Body of pancreas (tissue), 4 donors: ENCODE results near the gene MRTFA. TPM values are rescaled to one million over a fixed set of nuclear protein-coding genes. Genes with fewer than 3 reads are reported as not detected.
"Not testable (repeated sequence)": the region's sequence is repeated elsewhere in the genome, so short reads cannot be mapped to it uniquely, and the experiment has no call there.

ENCODE experiments used
- ATAC-seq: fragments of 150-250 bp; one replicate; pipeline ENCODE4 v1.9.1; 2016
- DNase-seq, 4 donors: peaks; one replicate each; pipeline ENCODE4 v3.0.0-alpha.2; 2019
- H3K27ac ChIP-seq, 4 donors: fragments of 200-600 bp; sonication (generic); 1 replicate in 3 of 4; 2 replicates in 1 of 4; pipeline versions ENCODE4 v1.5.1 to v1.6.1; 2016 to 2019; ENCODE audit warnings: mild to moderate bottlenecking in 1 of 4, mixed read lengths in 1 of 4, moderate library complexity in 1 of 4
- H3K27me3 ChIP-seq, 2 donors: fragments of 200-600 bp; sonication (generic); one replicate each; pipeline ENCODE4 v1.6.0; 2016; ENCODE audit warnings: mild to moderate bottlenecking in 1 of 2
- H3K36me3 ChIP-seq, 2 donors: fragments of 200-600 bp; sonication (generic); replicated peaks in 1 of 2; 2 replicates each; pipeline ENCODE4 v1.5.1; 2016; ENCODE audit warnings: low read depth in 2 of 2; ENCODE audit not compliant: insufficient read depth in 1 of 2
- H3K4me1 ChIP-seq: fragments of 200-600 bp; sonication (generic); one replicate; pipeline ENCODE4 v1.6.0; 2016
- H3K4me3 ChIP-seq, 2 donors: fragments of 200-600 bp; sonication (generic); 1 replicate in 1 of 2; 2 replicates in 1 of 2; pipeline ENCODE4 v1.5.1; 2016 to 2019
- H3K9me3 ChIP-seq, 3 donors: fragments of 200-600 bp; sonication (generic); 1 replicate in 2 of 3; 2 replicates in 1 of 3; pipeline ENCODE4 v1.5.1; 2016
- CTCF ChIP-seq, 7 experiments: fragments of 450-650 bp in 4 of 7; fragments of 200-600 bp in 3 of 7; sonication (generic) in 3 of 7; IDR thresholded peaks; one replicate each; pipeline ENCODE4 v1.5.1; 2016 to 2019; ENCODE audit warnings: antibody characterized with exemption in 7 of 7
- POLR2A ChIP-seq, 3 donors: fragments of 450-650 bp; IDR thresholded peaks; one replicate each; pipeline ENCODE4 v1.6.1; 2016; ENCODE audit warnings: antibody characterized with exemption in 3 of 3, mild to moderate bottlenecking in 2 of 3
- WGBS, 2 donors: methylation state at CpG; one replicate each; pipeline ENCODE4 v1.1.5; 2017; 5-methylcytosine and 5-hydroxymethylcytosine counted together
- intact Hi-C: fragments of 100-400 bp; cut with DNase I; formaldehyde crosslinking; loops from one replicate; pipeline ENCODE4 v1.15.1; 2023
- total RNA-seq, 2 donors: library from RNA; depleted of rRNA; stranded (reverse); fragments of >200 nt; gene quantifications; one replicate each; pipeline ENCODE4 v1.1.0, GENCODE V29; 2016

The MRTFA gene
- total RNA-seq, 2 donors from 2014 or later = 47.0 to 71.5 TPM

DNA sequence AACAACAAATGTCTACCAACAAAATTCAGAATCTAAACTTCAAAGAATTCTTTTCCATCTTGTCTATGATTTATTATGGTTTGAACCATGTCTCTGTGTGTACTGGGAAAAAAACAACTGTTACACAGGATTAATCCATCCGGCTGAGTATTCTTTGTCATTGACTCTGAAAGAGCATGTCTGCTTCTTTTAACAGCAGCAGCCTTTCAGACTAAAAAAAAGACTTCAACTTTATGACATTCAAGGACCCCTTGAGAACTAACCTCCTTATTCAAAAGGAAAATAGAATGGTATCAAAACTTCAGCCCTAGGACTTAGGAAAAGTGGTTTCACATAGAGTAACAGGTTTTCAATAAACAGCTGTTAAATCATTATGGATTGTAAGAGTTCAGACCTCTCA is 79.9 kb downstream of the MRTFA start:
- DNase-seq = no peak
- H3K27ac ChIP-seq = no peak overlapping the region
- TF ChIP-seq POLR2A (IDR thresholded peaks at IDR 0.05) = no peak
- TF ChIP-seq CTCF (IDR thresholded peaks at IDR 0.05) = no peak
- H3K9me3 ChIP-seq = no peaks in the 10 kb centered on the region
- H3K27me3 ChIP-seq = no peaks in the 10 kb centered on the region
- ATAC-seq = no peak
- no peaks in the 10 kb centered on the region for H3K36me3 ChIP-seq
- no peaks in the 10 kb centered on the region for H3K4me1 ChIP-seq
- intact Hi-C loops = no loop called here
- no peak overlapping the region for H3K4me3 ChIP-seq
- WGBS, 2 donors = 73 to 80% methylated on average over 1 of the region's 1 CpG

DNA sequence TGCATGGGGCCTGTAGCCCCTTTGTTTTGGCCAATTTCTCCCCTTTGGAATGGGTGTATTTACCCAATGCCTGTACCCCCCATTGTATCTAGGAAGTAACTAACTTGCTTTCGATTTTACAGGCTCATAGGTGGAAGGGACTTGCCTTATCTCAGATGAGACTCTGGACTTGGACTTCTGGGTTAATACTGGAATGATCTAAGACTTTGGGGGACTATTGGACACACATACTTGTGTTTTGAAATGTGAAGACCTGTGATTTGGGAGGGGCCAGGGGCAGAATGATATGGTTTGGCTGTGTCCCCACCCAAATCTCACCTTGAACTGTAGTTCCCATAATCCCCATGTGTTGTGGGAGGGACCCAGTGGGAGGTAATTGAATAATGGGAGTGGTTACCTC is 82.5 kb downstream of the MRTFA start:
- 95 to 100% methylated on average over 1 of the region's 1 CpG for WGBS, 2 donors
- H3K27ac ChIP-seq, H3K36me3 ChIP-seq, H3K4me3 ChIP-seq, intact Hi-C loops, H3K9me3 ChIP-seq, H3K27me3 ChIP-seq, DNase-seq, ATAC-seq, H3K4me1 ChIP-seq: not testable (repeated sequence)

- no peak for TF ChIP-seq POLR2A (IDR thresholded peaks at IDR 0.05)
- TF ChIP-seq CTCF (IDR thresholded peaks at IDR 0.05) = no peak
- no peaks in the 10 kb centered on the region for H3K36me3 ChIP-seq
- WGBS, 2 donors = 95 to 96% methylated on average over 7 of the region's 7 CpGs
- H3K27me3 ChIP-seq = no peaks in the 10 kb centered on the region
- DNase-seq (no peak), ATAC-seq (no peak)
- no peaks in the 10 kb centered on the region for H3K4me1 ChIP-seq
- intact Hi-C loops = no loop called here
- no peak overlapping the region for H3K27ac ChIP-seq
- no peaks in the 10 kb centered on the region for H3K9me3 ChIP-seq
- no peak overlapping the region for H3K4me3 ChIP-seq
Observed at GRCh38 chr22:40553014-40553554, 83.4 kb downstream of the MRTFA start.

DNA sequence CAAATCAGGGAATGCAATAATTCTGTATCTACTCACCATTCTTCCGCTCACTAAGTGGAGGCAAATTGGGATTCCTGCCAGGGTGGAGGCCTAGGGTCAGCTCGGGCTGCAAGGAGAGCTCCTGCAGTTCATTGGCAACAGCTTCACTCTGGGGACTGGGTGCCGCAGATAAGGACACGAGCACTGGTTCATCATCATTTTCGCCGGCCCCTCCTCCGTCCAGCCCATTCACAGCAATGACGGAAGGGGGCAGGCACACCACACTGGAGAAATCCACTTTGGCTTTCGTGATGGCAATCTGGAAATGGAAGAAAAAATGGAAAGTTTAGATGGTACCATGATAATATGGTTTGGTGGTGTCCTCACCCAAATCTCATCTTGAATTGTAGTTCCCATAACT is 84.4 kb downstream of the MRTFA start:
- no peaks in the 10 kb centered on the region for H3K27me3 ChIP-seq
- TF ChIP-seq CTCF (IDR thresholded peaks at IDR 0.05) (no peak), POLR2A (IDR thresholded peaks at IDR 0.05) (no peak)
- no peak overlapping the region for H3K4me3 ChIP-seq
- intact Hi-C loops = no loop called here
- ATAC-seq (no peak), DNase-seq (no peak)
- no peaks in the 10 kb centered on the region for H3K9me3 ChIP-seq
- no peaks in the 10 kb centered on the region for H3K4me1 ChIP-seq
- WGBS, 2 donors = 95 to 97% methylated on average over 7 to 9 of the region's 9 CpGs
- H3K36me3 ChIP-seq = no peaks in the 10 kb centered on the region
- no peak overlapping the region for H3K27ac ChIP-seq

DNA sequence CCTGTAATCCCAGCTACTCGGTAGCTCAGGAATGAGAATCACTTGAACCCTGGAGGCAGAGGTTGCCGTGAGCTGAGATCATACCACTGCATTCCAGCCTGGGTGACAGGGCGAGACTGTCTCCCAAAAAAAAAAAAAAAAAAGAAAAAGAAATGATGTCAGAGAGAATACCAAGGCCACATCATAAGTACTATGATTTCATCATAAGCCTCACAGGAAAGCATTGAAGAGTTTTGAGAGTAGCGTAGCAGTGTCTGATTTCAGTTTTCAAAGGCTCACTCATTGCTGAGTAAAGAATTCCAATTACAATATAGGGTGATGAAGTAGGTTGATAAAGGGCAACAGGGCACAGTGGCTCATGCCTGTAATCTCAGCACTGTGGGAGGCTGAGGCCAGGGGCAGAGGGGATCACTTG is 88.8 kb downstream of the MRTFA start:
- Histone ChIP-seq H3K27ac (no peak overlapping the region), H3K4me3 (no peak overlapping the region), H3K4me1 (peaks cover 5% of the 10 kb centered on the region), H3K27me3 (no peaks in the 10 kb centered on the region), H3K9me3 (no peaks in the 10 kb centered on the region), H3K36me3 (no peaks in the 10 kb centered on the region)
- no peak for DNase-seq
- ATAC-seq = no peak
- no peak for TF ChIP-seq CTCF (IDR thresholded peaks at IDR 0.05)
- no peak for TF ChIP-seq POLR2A (IDR thresholded peaks at IDR 0.05)
- 97 to 99% methylated on average over 4 of the region's 4 CpGs for WGBS, 2 donors
- intact Hi-C loops = no loop called here
